Neural crest cell (in vitro differentiated cells): ENCODE data around the gene ELOA. TPM values are rescaled to one million over a fixed set of nuclear protein-coding genes. Genes with fewer than 3 reads are reported as not detected.

Experiments used
- DNase-seq: peaks from one replicate; pipeline ENCODE4 v3.0.0; 2021; ENCODE audit warnings: low read depth, mixed read lengths, low spot score
- H3K27ac Mint-ChIP-seq: one replicate; pipeline ENCODE4 v1.8.0; 2021; ENCODE audit warnings: mild to moderate bottlenecking, mixed read lengths; ENCODE audit not compliant: unreplicated experiment
- H3K27me3 Mint-ChIP-seq: 2 replicates; pipeline ENCODE4 v1.8.0; 2021; ENCODE audit warnings: low read depth, mild to moderate bottlenecking, mixed read lengths
- H3K36me3 Mint-ChIP-seq: 2 replicates; pipeline ENCODE4 v1.8.0; 2021; ENCODE audit warnings: low read depth, mild to moderate bottlenecking, mixed read lengths
- H3K4me1 Mint-ChIP-seq: 2 replicates; pipeline ENCODE4 v1.8.0; 2021; ENCODE audit warnings: mixed read lengths
- H3K4me3 Mint-ChIP-seq: one replicate; pipeline ENCODE4 v1.8.0; 2021; ENCODE audit warnings: mild to moderate bottlenecking, mixed read lengths
- H3K9me3 Mint-ChIP-seq: 2 replicates; pipeline ENCODE4 v1.8.0; 2021; ENCODE audit warnings: mixed read lengths
- CTCF ChIP-seq: fragments of 200-600 bp; sonication (generic); conservative IDR thresholded peaks from 2 replicates; pipeline ENCODE4 v1.5.0; 2021; ENCODE audit warnings: antibody characterized with exemption, mild to moderate bottlenecking
- long read RNA-seq: library from polyadenylated mRNA; unstranded; transcript quantifications from one replicate; pipeline ENCODE4 v2.0.0, GENCODE V29; 2020
- total RNA-seq: library from RNA; stranded (reverse); gene quantifications from 2 replicates; pipeline ENCODE4 v1.2.1, GENCODE V29; 2021

The ELOA gene
- 43.1 and 45.8 TPM in 2 replicates for total RNA-seq
- long read RNA-seq, full-length matches to known transcripts = 37 of 82 reads
- long read RNA-seq, partial matches to known transcripts = 45 of 82 reads
- long read RNA-seq, other reads (novel, unspliced or antisense) = 0 of 82 reads

- Mint-ChIP-seq H3K27ac (peak within 1 kb of the TSS; percentile 87), H3K4me1 (peaks cover 39% of the 10 kb centered on the region), H3K36me3 (peaks cover 5% of the 10 kb centered on the region), H3K27me3 (no peaks in the 10 kb centered on the region), H3K4me3 (peak within 1 kb of the TSS; percentile 96), H3K9me3 (no peaks in the 10 kb centered on the region)
- DNase-seq = peak; percentile 58
- TF ChIP-seq CTCF = no peak
These were observed at the start of gene ELOA for GRCh38 chr1:23743287-23744152. Gene ELOA (plus strand): TSS chr1:23743471. CDS start chr1:23743504, 33 bp downstream.

GRCh38 chr1:23693599-23693998, 49.7 kb upstream of the ELOA start:
- TF ChIP-seq CTCF = no peak
- peaks cover 61% of the 10 kb centered on the region for H3K4me1 Mint-ChIP-seq
- no peaks in the 10 kb centered on the region for H3K27me3 Mint-ChIP-seq
- no peaks in the 10 kb centered on the region for H3K9me3 Mint-ChIP-seq
- H3K27ac Mint-ChIP-seq = peak overlapping the region; percentile 54
- no peak for DNase-seq
- peaks cover 48% of the 10 kb centered on the region for H3K36me3 Mint-ChIP-seq
- H3K4me3 Mint-ChIP-seq = peak overlapping the region; percentile 99

- no peaks in the 10 kb centered on the region for H3K27me3 Mint-ChIP-seq
- peaks cover 62% of the 10 kb centered on the region for H3K4me1 Mint-ChIP-seq
- peaks cover 49% of the 10 kb centered on the region for H3K36me3 Mint-ChIP-seq
These were observed 48.9 kb upstream of the ELOA start for GRCh38 chr1:23694371-23694770.

GRCh38 chr1:23695667-23696066, 47.6 kb upstream of the ELOA start:
- no peak overlapping the region for H3K27ac Mint-ChIP-seq

More at GRCh38 chr1:23694371-23694770, 48.9 kb upstream of the ELOA start:
- no peak for DNase-seq
- H3K9me3 Mint-ChIP-seq = no peaks in the 10 kb centered on the region
- no peak overlapping the region for H3K27ac Mint-ChIP-seq
- H3K4me3 Mint-ChIP-seq = peak overlapping the region; percentile 99
- TF ChIP-seq CTCF = no peak

More at GRCh38 chr1:23695667-23696066, 47.6 kb upstream of the ELOA start:
- Mint-ChIP-seq H3K4me3 (peak overlapping the region; percentile 44), H3K36me3 (peaks cover 52% of the 10 kb centered on the region), H3K27me3 (no peaks in the 10 kb centered on the region), H3K9me3 (no peaks in the 10 kb centered on the region), H3K4me1 (peaks cover 62% of the 10 kb centered on the region)
- no peak for TF ChIP-seq CTCF
- DNase-seq = no peak
